ENCODE data around the gene GOLGA8K.
"Not testable (repeated sequence)": the region's sequence is repeated elsewhere in the genome, so short reads cannot be mapped to it uniquely, and the experiment has no call there.

- not testable (repeated sequence) for TF ChIP-seq RFX5 (IDR thresholded peaks at IDR 0.05; ENCODE audit: borderline replicate concordance, low read depth, low read length); SP2 (IDR thresholded peaks at IDR 0.05; ENCODE audit: low read length); HDAC2 (IDR thresholded peaks at IDR 0.05; ENCODE audit: borderline replicate concordance in 1 of 2, low read depth in 2 of 2, low read length in 2 of 2); CTCF (IDR thresholded peaks at IDR 0.05; ENCODE audit: control extremely low read depth in 1 of 3, insufficient read depth in 1 of 3, low read depth in 1 of 3, low read length in 3 of 3); CREB1 (IDR thresholded peaks at IDR 0.05); RNF2 (IDR thresholded peaks at IDR 0.05; ENCODE audit: borderline replicate concordance, low read depth, low read length, missing control alignments, poor library complexity, severe bottlenecking); RBBP5 (IDR thresholded peaks at IDR 0.05; ENCODE audit: borderline replicate concordance, low read depth, low read length); SUZ12 (IDR thresholded peaks at IDR 0.05; ENCODE audit: low read length); EP300 (IDR thresholded peaks at IDR 0.05; ENCODE audit: borderline replicate concordance in 1 of 2, low read depth in 2 of 2, low read length in 2 of 2); SIRT6 (IDR thresholded peaks at IDR 0.05; ENCODE audit: low read length); PHF8 (conservative IDR thresholded peaks at IDR 0.05; ENCODE audit: low read depth, low read length); POLR2A (IDR thresholded peaks at IDR 0.05; ENCODE audit: control extremely low read depth in 1 of 2, low read depth in 2 of 2, low read length in 2 of 2); TCF12 (IDR thresholded peaks at IDR 0.05; ENCODE audit: low read depth, low read length); SP1 (IDR thresholded peaks at IDR 0.05; ENCODE audit: low read depth, low read length)
Measured at GRCh38 chr15:32427635-32428034, 24.5 kb upstream of the GOLGA8K start.

Data from H1 (cell line).